HepG2 (cell line): ENCODE measurements around the gene SCN9A. TPM values are rescaled to one million over a fixed set of nuclear protein-coding genes. Genes with fewer than 3 reads are reported as not detected.
A peak's percentile ranks its signal among the peaks of the same experiment; 100 is the strongest.

Source experiments
- ATAC-seq: fragments of 200-7000 bp; cut with Tn5 transposase; 3 replicates; pipeline ENCODE4 v1.9.1; 2020; ENCODE audit warnings: mild to moderate bottlenecking, moderate library complexity
- BruUV-seq: library from RNA; stranded (reverse); fragments of 400-500 nt; replicated peaks from 2 replicates; lab custom pipeline; 2021; lab: Mats Ljungman, UMichigan
- CTCF ChIA-PET: fragments of 300-600 bp; formaldehyde crosslinking; extraction: SDS; loops from one replicate; lab custom pipeline; 2021; ENCODE audit warnings: low total read pairs, inconsistent platforms, low intra/inter-chr PET ratio; lab: Yijun Ruan, JAX
- POLR2A ChIA-PET: fragments of 350-600 bp; sonication (Branson Sonifier 250); formaldehyde crosslinking; loops from one replicate; lab custom pipeline; 2020; ENCODE audit warnings: antibody characterized with exemption, inconsistent platforms; lab: Yijun Ruan, JAX
- DNase-seq: peaks from one replicate; pipeline ENCODE4 v3.0.0-alpha.2; 2015; ENCODE audit warnings: low spot score
- FAIRE-seq: peaks from 3 replicates; lab custom pipeline; 2011; peaks lifted over from hg19 to GRCh38; lab: Jason Lieb, UNC
- H2AFZ ChIP-seq: one replicate; pipeline ENCODE4 v1.6.1; 2011; ENCODE audit warnings: low read length, inconsistent platforms
- H3K27ac ChIP-seq: fragments of 300-600 bp; 3 replicates; pipeline ENCODE4 v1.8.0; 2011; ENCODE audit warnings: mixed run types, mild to moderate bottlenecking, mixed read lengths, low read length, inconsistent platforms; ENCODE audit not compliant: insufficient read depth; ENCODE audit errors: extremely low read length
- H3K27me3 ChIP-seq, 2 experiments: fragments of 200-600 bp in 1 of 2; 2 replicates in 1 of 2; 3 replicates in 1 of 2; pipeline versions ENCODE4 v1.6.0 to v1.8.0; 2011; ENCODE audit warnings: low read length in 2 of 2, mild to moderate bottlenecking in 2 of 2, moderate library complexity in 2 of 2, inconsistent platforms in 1 of 2; ENCODE audit not compliant: insufficient read depth in 2 of 2, control insufficient read depth in 1 of 2
- H3K36me3 ChIP-seq, 2 experiments: fragments of 200-600 bp in 1 of 2; replicated peaks in 1 of 2; 2 replicates in 1 of 2; 3 replicates in 1 of 2; pipeline versions ENCODE4 v1.5.1 to v1.8.0; 2011; ENCODE audit warnings: low read length in 2 of 2, inconsistent platforms in 1 of 2; ENCODE audit not compliant: insufficient read depth in 2 of 2, control insufficient read depth in 1 of 2
- H3K4me1 ChIP-seq: 2 replicates; pipeline ENCODE4 v1.5.1; 2012; ENCODE audit warnings: low read length, inconsistent platforms; ENCODE audit not compliant: insufficient read depth
- H3K4me2 ChIP-seq: 2 replicates; pipeline ENCODE4 v1.6.0; 2011; ENCODE audit warnings: low read depth, low read length, inconsistent platforms
- H3K4me3 ChIP-seq, 3 experiments: fragments of 200-600 bp in 1 of 3; sonication (generic), shearing (Covaris generic) in 1 of 3; replicated peaks in 1 of 3; 2 replicates each; pipeline ENCODE4 v1.5.1; 2011 to 2016; ENCODE audit warnings: low read length in 3 of 3, inconsistent platforms in 2 of 3, low read depth in 2 of 3, mild to moderate bottlenecking in 2 of 3, control low read depth in 1 of 3, mixed read lengths in 1 of 3; ENCODE audit not compliant: insufficient read depth in 1 of 3
- H3K79me2 ChIP-seq: one replicate; pipeline ENCODE4 v1.6.1; 2011; ENCODE audit warnings: low read length, inconsistent platforms; ENCODE audit not compliant: insufficient read depth
- H3K9ac ChIP-seq: 2 replicates; pipeline ENCODE4 v1.6.0; 2011; ENCODE audit warnings: mild to moderate bottlenecking, low read depth, low read length, inconsistent platforms; ENCODE audit not compliant: insufficient read depth
- H3K9me3 ChIP-seq: 2 replicates; pipeline ENCODE4 v1.5.1; 2012; ENCODE audit warnings: mild to moderate bottlenecking, low read length
- H4K20me1 ChIP-seq: 2 replicates; pipeline ENCODE4 v1.6.0; 2011; ENCODE audit warnings: inconsistent platforms, mild to moderate bottlenecking, low read length, moderate library complexity; ENCODE audit not compliant: insufficient read depth
- GATAD2A ChIP-seq: IDR thresholded peaks from 2 replicates; pipeline ENCODE4 v1.6.1; 2016
- MAFK ChIP-seq, 2 experiments: IDR thresholded peaks in 1 of 2; conservative IDR thresholded peaks in 1 of 2; 2 replicates each; pipeline ENCODE4 v1.6.1; 2011; ENCODE audit warnings: improper control_type of control experiment in 2 of 2, low read length in 2 of 2
- MED1 ChIP-seq: sonication (generic); formaldehyde crosslinking; IDR thresholded peaks from 2 replicates; pipeline ENCODE4 v1.4.0; 2020; ENCODE audit warnings: missing genetic modification reagents
- MIER2 ChIP-seq: IDR thresholded peaks from 2 replicates; pipeline ENCODE4 v1.6.1; 2016; ENCODE audit warnings: missing biosample characterization, missing genetic modification reagents
- RARA ChIP-seq: IDR thresholded peaks from 2 replicates; pipeline ENCODE4 v1.6.1; 2016; ENCODE audit warnings: missing genetic modification reagents, missing compliant biosample characterization
- ZNF33A ChIP-seq: sonication (generic); formaldehyde crosslinking; IDR thresholded peaks from 2 replicates; pipeline ENCODE4 v1.5.1; 2020; ENCODE audit warnings: missing genetic modification reagents, mild to moderate bottlenecking, moderate library complexity, borderline replicate concordance
- ZNF605 ChIP-seq: sonication (generic); formaldehyde crosslinking; IDR thresholded peaks from 2 replicates; pipeline ENCODE4 v1.8.0; 2022; ENCODE audit warnings: mild to moderate bottlenecking, missing genetic modification reagents
- WGBS: methylation state at CpG from one replicate; pipeline ENCODE4 v1.1.6; 2017; ENCODE audit warnings: low lambda C conversion rate; 5-methylcytosine and 5-hydroxymethylcytosine counted together
- in situ Hi-C: cut with HindIII; loops from 2 replicates; pipeline ENCODE4 v1.10.0; 2017; ENCODE audit warnings: low pct_unique_long_range_greater_than_20kb; ENCODE audit not compliant: extremely low pct_ligation_motif_present
- intact Hi-C: fragments of 100-400 bp; cut with micrococcal nuclease; formaldehyde crosslinking; loops from one replicate; pipeline ENCODE4 v1.10.0; 2022; ENCODE audit not compliant: unreplicated experiment
- polyA plus RNA-seq, 8 experiments: library from polyadenylated mRNA; depleted of rRNA in 3 of 8; stranded (reverse) in 7 of 8; unstranded in 1 of 8; fragments of >200 nt; fragmentation: Illumina TruSeq in 4 of 8; extraction: Trizol in 4 of 8; gene quantifications; 2 replicates each; pipeline versions ENCODE4 v1.2.1 to v1.2.3, GENCODE V29; 2011 to 2016; ENCODE audit warnings: low read depth in 4 of 8, missing spikeins in 1 of 8, mixed read lengths in 1 of 8; ENCODE audit not compliant: insufficient read depth in 1 of 8
- total RNA-seq, 5 experiments: library from RNA; depleted of rRNA; stranded (reverse); fragments of >200 nt; fragmentation: Illumina TruSeq; extraction: Trizol; gene quantifications; 2 replicates each; pipeline ENCODE4 v1.2.3, GENCODE V29; 2016; ENCODE audit warnings: low read depth in 1 of 5
- TF ChIP-seq, protein P1 (sequence below): sonication (generic); formaldehyde crosslinking; IDR thresholded peaks from 2 replicates; pipeline ENCODE4 v1.5.1; 2020; ENCODE audit warnings: missing genetic modification reagents, mild to moderate bottlenecking, borderline replicate concordance
- TF ChIP-seq, protein P2 (sequence below): sonication (generic); formaldehyde crosslinking; IDR thresholded peaks from 2 replicates; pipeline ENCODE4 v1.4.0; 2020; ENCODE audit warnings: missing genetic modification reagents, borderline replicate concordance
- TF ChIP-seq, protein P3 (sequence below): sonication (generic); formaldehyde crosslinking; IDR thresholded peaks from 2 replicates; pipeline ENCODE4 v1.8.0; 2022; ENCODE audit warnings: missing genetic modification reagents, low read depth, mild to moderate bottlenecking, borderline replicate concordance

The SCN9A gene
- total and polyA plus RNA-seq, 2 of the 13 experiments (the other 11 are each of a cell fraction or from before 2014, with no cell fraction given), result 15.3 to 24.3 TPM

DNA sequence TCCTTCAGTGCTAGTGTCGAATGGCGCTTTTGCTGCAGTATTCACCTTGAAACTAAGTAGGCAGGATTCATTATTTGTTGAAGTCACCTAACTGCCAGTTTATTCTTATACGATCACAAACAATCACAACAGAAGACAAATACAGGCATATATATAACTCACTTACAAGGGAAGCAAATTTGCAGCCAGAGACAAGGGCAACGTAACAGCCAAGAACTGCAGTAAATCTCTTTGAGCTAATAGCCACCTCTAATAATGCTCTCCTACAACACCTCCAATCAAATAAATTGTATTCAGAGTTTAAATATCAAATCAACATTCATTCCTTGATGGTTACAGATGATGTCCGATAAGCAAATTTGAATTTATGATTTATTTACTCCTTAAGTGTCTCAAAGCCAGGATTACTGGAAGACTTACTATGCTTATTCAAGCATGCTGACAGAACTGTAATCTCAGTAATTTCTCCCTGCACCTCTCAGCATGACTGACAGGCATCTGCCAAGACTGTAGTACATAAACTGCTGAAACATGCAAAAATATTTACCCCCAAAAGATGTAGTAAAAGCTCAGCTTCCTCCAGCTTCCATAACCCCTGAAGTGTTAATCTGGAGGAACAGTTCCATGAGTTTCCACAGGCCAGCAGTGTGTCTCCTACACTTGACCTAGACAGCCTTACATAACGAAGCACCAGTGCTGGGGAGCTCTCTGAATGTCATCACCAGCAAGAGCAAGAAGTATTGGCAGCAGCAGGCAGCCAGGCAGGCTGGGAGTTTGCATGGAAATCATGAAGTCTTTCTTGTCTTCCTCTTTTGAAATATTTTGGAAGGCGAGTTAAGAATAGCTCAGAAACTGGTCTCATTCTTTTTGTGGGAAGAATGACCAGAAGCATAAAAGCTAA lies 227.0 kb downstream of the SCN9A start:
- no peaks in the 10 kb centered on the region for H3K27me3 ChIP-seq
- peak; percentile 60 for ATAC-seq
- WGBS, result 89% methylated on average over 7 of the region's 7 CpGs
- TF ChIP-seq, protein P1, sequence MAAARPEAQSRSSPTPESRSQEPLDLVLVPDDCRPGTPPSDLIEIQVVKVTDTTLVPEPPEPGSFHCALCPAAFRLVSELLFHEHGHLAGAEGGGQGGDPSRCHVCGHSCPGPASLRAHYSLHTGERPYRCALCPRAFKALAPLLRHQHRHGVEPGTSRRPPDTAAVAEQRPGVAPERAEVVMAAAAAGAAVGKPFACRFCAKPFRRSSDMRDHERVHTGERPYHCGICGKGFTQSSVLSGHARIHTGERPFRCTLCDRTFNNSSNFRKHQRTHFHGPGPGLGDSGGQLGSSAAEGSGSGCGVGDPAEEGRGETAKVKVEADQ (CRISPR knock-in tag), result 0 out of 2 replicates have a peak, but pooled peaks have one; percentile 21
- TF ChIP-seq MED1 (CRISPR knock-in tag), result peak; percentile 28; the same call in 1 of the 2 replicates
- TF ChIP-seq RARA (CRISPR knock-in tag), result peak; percentile 39; the same call in 1 of the 2 replicates
- 0 out of 2 replicates have a peak, but pooled peaks have one; percentile 23 for TF ChIP-seq GATAD2A
- no peak for TF ChIP-seq ZNF33A (CRISPR knock-in tag)
- peak; percentile 47; the same call in 1 of the 2 replicates for TF ChIP-seq MIER2 (CRISPR knock-in tag)
- TF ChIP-seq MAFK (conservative IDR thresholded peaks at IDR 0.05 in 1 of 2, IDR thresholded peaks at IDR 0.05 in 1 of 2; ENCODE audit: low read length in 2 of 2), result peak; percentile 28 to 57; a peak in 2 of 4 replicates
- TF ChIP-seq ZNF605, result 0 out of 2 replicates have a peak, but pooled peaks have one; percentile 22
- TF ChIP-seq, protein P2, sequence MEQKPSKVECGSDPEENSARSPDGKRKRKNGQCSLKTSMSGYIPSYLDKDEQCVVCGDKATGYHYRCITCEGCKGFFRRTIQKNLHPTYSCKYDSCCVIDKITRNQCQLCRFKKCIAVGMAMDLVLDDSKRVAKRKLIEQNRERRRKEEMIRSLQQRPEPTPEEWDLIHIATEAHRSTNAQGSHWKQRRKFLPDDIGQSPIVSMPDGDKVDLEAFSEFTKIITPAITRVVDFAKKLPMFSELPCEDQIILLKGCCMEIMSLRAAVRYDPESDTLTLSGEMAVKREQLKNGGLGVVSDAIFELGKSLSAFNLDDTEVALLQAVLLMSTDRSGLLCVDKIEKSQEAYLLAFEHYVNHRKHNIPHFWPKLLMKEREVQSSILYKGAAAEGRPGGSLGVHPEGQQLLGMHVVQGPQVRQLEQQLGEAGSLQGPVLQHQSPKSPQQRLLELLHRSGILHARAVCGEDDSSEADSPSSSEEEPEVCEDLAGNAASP (CRISPR knock-in tag), result no peak
- TF ChIP-seq, protein P3, sequence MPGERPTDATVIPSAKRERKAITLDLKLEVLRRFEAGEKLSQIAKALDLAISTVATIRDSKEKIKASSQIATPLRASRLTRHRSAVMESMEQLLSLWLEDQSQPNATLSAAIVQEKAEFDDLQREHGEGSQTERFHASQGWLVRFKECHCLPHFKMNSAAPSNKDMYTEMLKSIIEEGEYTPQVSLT (CRISPR knock-in tag), result 0 out of 2 replicates have a peak, but pooled peaks have one; percentile 23
- intact Hi-C loops (no loop called here), in situ Hi-C loops (no loop called here)
- H3K27ac ChIP-seq, result no peak overlapping the region
- no peaks in the 10 kb centered on the region for H4K20me1 ChIP-seq
- H3K4me3 ChIP-seq, result no peak overlapping the region
- ChIA-PET POLR2A (interaction anchor here (1.0 to 1.1 kb wide), 2 partner anchors 12 to 15 kb away, joined by 6 read pairs; no protein-coding TSS in a partner anchor), CTCF (no interaction called here)
- H3K79me2 ChIP-seq, result no peaks in the 10 kb centered on the region
- no peaks in the 10 kb centered on the region for H3K9me3 ChIP-seq
- H3K9ac ChIP-seq, result no peak overlapping the region
- no peak for FAIRE-seq
- BruUV-seq, result no TSS peak
- no peak overlapping the region for H2AFZ ChIP-seq
- H3K36me3 ChIP-seq, result no peaks in the 10 kb centered on the region
- peaks cover 41% of the 10 kb centered on the region for H3K4me1 ChIP-seq
- no peak for DNase-seq
- no peak overlapping the region for H3K4me2 ChIP-seq
